ENCODE data around the gene FLAD1.

DNA sequence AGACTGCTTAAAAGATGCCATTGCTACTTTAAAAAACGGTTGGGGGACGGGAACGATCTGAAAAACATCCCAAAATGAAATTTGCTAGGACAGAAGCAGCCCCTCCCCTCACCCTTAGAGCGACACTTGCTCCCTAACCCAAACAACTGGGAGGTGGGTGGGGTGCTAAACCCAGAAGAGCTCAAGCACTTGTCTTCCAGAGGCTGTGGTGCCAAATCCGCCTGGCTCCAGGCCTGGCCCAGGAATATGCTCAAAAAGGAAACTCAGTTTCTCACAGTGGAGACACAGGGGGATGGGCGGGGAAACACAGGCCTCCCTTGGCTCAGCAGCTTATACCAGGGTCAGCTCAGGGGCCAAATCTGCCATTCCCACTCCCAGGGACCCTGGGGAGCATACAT, 26.6 kb upstream of the FLAD1 start:
- TF ChIP-seq, protein P1, sequence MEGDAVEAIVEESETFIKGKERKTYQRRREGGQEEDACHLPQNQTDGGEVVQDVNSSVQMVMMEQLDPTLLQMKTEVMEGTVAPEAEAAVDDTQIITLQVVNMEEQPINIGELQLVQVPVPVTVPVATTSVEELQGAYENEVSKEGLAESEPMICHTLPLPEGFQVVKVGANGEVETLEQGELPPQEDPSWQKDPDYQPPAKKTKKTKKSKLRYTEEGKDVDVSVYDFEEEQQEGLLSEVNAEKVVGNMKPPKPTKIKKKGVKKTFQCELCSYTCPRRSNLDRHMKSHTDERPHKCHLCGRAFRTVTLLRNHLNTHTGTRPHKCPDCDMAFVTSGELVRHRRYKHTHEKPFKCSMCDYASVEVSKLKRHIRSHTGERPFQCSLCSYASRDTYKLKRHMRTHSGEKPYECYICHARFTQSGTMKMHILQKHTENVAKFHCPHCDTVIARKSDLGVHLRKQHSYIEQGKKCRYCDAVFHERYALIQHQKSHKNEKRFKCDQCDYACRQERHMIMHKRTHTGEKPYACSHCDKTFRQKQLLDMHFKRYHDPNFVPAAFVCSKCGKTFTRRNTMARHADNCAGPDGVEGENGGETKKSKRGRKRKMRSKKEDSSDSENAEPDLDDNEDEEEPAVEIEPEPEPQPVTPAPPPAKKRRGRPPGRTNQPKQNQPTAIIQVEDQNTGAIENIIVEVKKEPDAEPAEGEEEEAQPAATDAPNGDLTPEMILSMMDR (IDR thresholded peaks at IDR 0.05), result no peak
- no peak for TF ChIP-seq POLR2A (IDR thresholded peaks at IDR 0.05)
